ELR (cell line): ENCODE results near the gene AFAP1L2.
"Not testable (repeated sequence)": the region's sequence is repeated elsewhere in the genome, so short reads cannot be mapped to it uniquely, and the experiment has no call there.

Source experiments
- DNase-seq: peaks from one replicate; pipeline ENCODE4 v3.0.0-alpha.2; 2015; ENCODE audit warnings: low read depth

Gene AFAP1L2

DNA sequence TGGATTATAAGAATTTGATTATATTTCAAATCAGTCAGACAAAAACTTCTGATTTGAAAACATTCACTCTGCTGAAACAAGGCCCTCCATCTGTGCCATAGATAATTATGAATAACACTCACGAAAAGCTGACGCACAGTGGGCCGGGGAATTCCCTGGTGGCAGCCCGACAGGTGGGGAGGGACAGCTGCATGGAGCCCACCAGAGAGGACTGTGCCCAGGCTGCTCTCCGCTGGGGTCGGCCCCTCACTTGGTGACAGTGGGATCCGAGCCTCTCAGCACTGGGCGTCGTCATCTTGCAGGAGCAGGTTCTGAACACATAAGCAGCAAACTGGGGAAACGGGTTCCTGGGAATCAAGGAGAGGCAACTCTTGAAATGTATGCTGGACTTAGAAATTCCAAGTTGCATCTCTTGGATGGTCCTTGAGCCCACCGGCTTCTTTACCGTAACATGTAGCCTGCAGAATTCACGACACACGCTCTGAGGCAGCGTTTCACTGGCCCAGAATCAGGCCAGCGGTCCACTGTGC lies 41.4 kb downstream of the AFAP1L2 start:
- DNase-seq = no peak

DNA sequence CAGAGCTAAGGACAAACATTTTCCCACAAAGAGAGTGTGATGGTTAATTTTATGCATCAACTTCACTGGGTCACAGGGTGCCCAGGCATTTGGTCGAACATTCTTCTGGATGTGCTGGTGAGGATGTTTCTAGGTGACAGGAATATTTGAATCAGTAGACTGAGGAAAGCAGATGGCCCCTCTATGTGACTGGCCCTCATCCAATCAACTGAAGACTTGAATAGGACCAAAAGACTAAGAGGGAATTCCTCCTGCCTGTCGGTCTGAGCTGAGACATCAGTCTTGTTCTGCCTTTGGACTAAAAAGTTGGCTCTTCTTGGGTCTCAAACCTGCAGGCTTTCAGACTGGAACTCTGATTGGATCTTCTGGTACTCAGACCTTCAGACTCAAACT lies 44.4 kb downstream of the AFAP1L2 start:
- DNase-seq = no peak

DNA sequence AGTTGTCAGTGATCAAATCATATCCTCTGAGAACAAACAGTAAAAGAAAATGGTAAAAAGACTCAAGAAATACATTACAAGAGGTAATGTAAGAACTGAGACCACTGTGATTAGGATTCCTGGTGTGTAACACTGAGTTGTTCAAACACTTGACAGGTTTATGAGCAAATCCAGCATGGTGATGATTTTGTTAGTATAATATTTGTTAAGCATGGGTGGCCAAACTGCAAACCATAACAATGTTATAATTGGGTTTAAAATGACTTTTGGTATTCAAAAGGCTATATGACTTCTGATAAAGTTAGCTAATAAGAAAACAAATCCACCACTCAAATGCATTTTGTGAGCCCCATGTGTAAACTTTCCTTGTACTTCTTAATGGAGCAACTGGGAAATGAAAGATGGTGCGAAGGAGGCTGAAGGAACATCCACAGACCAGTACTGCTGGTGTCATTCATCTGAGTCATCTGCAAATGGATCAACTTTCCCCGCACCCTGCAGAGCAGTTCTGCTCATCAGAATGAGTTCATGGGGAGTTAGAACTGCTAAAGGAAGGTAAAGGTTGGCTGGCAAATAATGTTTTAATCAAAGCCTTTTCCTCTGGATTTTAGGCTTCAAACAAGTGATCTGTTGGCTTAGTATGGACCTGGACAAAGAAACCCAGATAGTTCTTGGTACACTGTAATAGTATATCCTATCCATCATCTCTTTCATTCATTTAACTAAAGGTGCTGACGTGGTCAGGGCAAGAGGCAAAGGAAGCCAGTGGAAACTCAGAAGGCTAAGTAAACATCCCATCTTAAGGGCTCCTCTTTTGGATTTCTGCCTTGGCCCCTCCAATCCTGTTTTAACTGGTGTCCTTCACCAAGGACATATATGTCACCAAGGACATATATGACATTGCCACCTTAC lies 45.0 kb downstream of the AFAP1L2 start:
- DNase-seq = peak; percentile 22

DNA sequence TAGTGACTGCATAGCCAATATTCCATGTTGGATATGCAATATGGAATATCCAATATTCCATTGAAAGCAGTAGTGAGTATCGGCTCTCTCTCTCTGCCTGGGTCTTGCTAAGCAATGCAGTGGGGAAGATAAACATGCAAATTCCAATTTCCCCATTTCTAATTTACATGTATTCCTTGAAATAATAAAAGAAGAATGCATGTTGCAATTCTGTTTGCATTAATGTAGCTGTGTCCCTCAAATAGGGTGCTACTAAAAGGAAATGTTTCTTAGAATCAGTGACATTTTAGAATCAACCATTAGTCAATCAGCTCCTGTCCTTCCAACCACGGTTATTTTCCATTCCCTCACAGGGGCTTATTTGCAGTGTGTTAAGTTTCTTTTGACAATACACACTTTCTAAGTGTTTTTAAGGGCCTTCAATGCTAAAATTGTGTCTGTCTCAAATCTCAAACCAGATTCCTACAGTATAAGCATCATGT lies 46.7 kb downstream of the AFAP1L2 start:
- DNase-seq = no peak

DNA sequence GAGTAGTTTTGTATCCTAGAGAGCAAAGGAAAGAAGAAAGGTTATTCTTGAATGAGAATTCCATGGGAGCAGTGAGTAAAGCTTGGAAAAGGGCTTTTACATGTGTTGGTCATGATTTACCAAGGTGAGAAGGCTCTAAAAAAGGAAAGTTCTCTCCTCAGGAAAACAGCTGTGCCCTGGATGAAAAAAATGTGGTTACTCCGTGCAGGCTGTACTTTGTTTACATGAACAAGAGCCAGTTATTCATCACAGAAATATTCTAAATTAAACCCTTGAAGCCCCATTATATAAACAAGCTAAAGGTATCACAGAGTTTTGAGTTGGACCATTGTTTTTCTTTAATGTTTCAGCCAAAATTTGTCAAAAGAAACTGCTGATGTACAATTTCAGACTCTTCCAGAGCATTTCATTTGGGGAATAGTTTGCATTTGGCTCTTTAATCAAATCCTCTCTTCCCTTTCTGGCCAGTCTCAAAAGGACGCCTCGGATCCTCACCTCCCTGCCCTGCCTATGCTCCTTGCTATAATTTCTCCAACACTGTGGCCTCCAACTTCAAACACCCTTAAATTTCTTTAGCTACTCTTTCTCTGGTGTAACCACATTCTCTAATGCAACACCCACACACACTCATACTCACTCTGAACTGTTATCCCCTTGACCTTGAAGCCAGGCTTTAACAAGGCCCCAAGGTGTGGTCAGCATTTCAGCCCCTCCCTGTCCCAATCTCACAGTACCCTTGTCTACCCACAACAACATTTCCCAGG lies 47.4 kb downstream of the AFAP1L2 start:
- DNase-seq = peak; percentile 65

DNA sequence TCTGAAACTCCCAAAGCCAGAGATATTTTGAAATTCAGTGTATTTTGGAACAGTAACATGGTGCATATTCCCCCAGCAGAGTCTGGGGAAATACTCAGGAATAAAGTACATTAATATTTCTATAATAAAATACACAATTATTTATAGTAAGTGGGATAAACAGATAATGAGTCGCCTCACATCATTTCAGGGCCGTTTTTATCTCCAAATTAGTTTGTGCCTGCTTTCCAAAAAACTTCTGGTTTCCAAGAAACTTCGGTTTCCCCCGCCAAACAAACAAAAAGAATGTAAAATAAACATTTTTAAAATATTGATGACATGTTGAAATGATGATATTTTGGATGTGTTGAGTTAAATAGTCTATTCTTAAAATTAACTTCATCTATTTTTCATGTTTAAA lies 48.2 kb downstream of the AFAP1L2 start:
- DNase-seq = no peak

DNA sequence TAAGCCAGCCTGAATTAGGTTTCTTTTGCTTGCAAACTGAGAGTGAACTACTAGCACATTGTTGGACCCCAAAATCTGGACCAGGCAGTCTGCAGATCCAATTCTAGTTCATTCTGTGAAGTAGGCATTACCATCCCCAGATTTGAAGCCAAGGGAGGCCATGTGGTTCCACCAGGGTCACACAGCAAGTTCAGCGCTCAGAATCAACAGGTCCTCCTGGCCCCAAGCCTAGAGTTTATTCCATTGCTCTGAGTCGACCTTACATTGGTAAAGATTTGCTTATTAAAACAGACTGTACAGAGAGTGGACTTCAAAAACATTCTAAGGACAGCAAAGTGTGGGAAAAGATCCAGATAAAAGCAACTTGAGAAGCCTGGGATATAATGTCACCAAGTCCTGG lies 50.9 kb downstream of the AFAP1L2 start:
- DNase-seq = no peak

DNA sequence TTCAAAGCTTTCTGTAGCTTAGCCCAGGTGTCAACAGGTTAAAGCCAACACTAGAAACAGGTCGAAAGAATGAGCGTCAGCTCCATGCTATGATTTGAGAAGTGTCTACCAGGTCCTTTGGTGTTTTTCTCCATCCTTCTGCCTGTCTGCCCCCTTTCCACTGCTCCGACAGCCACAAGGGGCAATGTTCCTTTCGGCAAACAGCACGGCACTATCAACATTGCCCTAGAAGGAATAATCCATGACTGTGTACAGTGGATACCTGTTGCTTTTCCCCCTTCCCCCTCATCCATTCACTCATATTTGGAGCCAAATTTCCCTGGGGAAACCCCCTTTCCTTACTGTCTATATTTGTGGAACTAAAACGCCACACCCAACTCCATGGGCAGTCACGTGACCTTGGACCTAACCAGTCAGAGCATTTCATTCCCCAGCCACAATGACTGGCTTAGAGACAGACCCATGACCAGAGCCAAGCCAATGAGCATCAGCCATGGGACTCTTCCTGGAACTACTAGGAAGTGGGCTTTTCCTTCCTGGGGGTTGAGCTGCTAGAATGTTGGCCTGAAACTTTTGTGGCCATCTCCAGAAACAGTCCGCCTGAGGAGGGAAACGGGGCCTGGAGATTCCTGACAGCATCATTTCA lies 51.5 kb downstream of the AFAP1L2 start:
- no peak for DNase-seq

DNA sequence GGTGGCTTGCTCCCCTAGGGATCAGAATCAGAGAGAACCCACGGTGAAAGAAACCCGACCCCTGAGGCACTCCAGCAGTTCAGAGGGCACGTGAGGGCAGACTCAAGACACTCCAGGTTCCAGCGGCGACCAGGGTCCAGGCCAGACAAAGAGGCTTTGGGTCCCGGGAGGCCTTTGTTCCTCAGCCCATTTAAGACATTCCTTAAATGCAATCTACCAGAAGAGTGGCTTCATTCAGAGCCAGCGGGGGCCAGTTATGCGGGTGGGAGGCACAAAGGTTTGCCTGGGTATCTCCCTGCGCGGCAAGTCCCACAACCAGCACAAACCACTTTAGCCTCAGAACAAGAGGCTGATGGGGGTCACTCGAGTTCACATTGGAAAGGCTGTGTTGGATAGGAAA lies 53.6 kb downstream of the AFAP1L2 start:
- no peak for DNase-seq

DNA sequence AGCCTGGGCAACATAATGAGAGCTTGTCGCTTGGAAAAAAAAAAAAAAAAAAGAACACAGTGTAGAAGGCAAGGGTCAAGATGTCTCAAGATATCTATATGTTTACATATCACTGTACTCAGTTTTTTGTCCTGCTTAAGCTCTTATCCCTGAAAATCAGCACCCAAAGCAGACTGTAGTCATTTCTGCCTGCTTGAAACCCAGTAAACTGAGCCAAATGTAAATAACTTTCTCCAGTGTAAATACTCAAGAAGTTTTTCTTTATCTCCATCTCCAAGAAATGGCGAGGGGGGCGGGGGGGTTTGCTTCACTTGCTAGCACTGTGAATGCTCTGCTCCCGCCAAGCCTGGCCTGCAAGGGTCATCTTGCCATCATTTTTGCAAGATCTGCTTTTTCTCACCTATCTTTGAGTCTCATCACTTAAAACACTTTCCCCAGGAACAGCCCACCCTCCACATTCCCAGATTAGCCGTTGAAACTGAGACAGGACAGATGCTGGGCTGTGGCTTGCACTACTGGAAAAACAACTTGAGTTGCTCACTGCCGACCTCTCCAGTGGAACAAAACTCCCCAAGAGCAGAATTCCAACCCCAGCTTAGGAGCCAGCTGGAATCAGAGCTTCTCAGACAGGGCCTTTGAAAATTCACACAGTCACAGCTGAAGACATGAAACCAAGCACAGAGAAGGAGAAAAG lies 54.6 kb downstream of the AFAP1L2 start:
- no peak for DNase-seq

DNA sequence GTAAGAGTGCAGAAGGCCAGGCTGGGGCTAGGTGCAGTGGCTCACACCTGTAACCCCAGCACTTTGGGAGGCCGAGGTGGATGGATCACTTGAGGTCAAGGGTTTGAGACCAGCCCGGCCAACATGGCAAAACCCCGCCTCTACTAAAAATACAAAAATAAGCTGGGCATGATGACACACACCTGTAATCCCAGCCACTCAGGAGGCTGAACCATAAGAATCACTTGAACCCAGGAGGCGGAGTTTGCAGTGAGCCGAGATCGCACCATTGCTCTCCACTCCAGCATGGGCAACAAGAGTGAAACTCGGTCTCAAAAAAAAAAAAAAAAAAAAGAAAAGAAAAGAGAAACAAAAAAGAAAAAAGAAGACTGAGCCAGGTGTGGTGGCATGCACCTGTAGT lies 55.2 kb downstream of the AFAP1L2 start:
- DNase-seq = not testable (repeated sequence)

DNA sequence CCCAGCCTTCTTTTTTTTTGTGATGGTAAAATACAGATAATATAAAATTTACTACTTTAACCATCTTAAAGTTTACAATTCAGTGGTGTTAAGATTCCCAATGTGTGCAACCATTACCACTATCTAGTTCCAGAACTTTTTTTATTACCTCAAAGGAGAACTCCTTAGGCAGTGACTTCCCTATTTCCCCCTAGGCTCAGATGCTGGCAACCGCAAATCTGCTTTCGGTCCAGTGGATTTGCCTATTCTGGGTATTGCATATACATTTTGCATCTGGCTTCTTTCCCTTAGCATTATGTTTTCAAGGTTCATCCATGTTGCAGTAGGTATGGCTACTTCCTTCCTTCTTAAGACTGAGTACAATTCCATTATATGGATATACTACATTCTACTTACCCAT lies 56.5 kb downstream of the AFAP1L2 start:
- no peak for DNase-seq

DNA sequence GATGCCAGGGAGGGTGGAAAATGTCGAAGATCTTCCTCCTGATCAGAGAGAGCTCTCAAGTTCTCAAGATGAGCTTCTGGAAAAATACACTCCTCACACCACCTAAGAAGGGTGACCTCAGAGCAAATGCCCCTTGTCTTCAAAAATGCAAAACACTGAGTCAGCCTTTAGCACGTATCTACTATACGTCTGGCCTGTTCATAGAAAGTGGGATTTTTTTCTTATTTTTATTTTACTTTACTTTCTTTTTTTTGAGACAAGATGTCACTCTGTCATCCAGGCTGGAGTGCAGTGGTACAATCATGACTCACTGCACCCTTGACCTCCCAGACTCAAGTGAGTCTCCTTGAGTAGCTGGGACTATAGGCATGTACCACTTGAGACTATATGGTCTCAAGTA lies 57.1 kb downstream of the AFAP1L2 start:
- DNase-seq = no peak

DNA sequence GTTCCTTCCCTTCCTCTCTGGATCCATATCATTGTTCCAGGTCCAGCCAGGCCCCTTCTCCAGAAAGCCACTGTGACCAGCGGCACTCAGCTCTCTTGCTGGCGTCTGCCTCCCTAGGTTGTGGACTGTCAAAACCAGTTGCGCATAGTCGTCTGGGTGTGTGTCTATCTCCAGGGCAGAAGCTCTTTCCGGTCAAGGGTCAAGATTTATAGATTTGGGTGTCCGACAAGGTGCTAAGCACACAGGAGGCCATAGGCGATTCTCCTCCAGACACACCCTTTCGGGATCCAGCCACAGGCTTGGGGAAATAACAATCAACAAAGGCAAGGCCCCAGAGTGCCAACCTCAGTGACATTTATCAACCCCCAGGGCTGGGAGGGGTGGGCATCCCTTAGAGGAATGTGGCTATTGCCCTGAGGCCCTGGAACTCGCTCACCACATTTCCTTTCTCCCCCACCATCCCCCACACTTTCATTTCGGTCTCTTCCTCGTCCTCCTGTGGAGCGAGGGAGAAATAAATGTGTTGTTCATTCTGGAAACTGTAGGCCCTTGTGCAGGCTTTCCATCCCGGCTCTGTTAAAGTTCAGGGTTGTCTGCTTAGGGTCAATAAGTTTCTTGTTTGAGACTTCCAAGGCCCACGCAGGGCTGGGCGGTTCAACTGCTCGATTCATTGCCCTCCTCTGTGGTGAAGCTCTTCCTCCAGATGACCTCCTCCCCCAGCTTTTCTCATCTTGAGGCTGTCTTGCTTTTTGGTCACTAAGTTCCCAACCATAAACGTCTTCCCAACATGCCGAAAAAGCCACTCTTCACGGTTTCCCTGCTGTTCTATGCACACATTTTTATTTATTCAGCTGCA lies 57.9 kb downstream of the AFAP1L2 start:
- DNase-seq = no peak

DNA sequence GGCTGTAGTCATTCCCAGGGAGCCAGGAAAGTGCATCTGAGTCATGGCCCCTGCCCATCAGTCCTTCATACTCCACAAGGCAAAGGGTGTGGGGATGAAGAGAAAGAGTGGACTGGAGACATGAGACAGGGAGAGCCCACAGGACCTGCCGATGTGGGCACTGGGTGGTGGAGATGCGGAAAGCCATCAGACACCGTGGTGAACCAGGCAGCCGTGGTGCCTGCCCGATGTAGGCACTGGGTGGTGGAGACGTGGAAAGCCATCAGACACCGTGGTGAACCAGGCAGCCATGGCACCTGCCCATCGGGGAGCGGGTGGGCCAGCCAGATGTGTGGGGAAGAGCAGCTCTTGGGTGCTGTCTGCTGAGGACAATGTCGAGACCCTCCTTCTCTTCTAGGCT lies 58.6 kb downstream of the AFAP1L2 start:
- DNase-seq = no peak

DNA sequence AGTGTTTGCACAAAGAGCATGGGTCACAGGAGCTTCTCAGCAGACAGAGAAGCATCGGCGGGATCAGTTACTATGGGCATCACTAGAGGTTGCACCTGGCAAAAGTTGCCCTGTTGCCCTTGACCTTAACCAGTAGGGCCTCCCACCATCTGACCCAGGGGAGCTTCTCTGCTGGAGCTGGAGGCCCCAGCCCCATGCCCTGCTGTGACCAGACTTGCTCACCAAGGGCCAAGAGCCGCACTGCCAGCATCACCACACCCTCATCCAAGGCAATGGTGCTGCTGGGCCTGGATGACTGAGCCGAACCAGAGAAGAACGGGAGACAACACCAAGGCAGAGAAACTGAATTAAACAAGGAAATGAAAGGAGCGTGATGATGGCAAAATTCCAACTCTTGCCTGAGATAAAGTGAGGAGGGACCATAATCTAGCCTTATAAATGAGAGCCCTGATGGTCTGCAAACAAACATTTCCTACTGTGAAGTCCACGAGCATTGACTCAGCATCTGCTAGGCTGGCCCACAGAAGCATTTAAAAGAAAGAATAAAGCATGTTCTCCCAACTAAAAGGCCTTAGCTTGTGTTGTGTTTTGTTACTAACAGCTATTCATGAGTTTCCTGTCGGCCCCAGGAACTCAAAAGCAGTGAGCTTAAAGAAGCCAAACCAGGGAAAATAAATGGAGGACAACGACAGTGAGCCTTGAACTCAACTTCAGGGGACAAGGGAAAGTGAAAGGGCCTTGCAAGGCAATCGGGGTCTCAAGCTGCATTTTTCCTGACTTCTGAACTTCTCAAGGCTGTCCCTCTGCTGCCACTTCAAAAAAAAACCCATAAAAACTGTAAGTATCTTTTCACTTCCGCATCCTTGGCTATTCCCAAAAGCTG lies 60.4 kb downstream of the AFAP1L2 start:
- DNase-seq = no peak

DNA sequence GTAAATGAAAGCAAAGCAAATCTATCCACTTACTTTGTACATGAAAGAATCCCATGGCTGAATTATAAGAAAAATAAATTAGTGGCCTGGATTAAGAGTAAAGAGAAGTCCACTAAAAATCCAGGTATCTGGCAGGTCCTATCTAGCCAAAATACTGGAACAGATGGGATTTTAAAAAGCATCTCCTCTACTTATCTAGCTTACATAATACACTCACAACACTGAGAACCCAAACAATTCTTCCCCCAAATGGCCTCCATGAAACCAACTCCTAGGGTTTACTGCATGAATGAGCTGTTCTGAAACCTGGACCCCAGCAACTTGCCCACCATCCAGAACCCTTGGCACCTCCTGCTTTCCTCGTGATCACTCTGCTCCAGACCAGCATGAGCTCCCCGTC lies 61.3 kb downstream of the AFAP1L2 start:
- DNase-seq = no peak

DNA sequence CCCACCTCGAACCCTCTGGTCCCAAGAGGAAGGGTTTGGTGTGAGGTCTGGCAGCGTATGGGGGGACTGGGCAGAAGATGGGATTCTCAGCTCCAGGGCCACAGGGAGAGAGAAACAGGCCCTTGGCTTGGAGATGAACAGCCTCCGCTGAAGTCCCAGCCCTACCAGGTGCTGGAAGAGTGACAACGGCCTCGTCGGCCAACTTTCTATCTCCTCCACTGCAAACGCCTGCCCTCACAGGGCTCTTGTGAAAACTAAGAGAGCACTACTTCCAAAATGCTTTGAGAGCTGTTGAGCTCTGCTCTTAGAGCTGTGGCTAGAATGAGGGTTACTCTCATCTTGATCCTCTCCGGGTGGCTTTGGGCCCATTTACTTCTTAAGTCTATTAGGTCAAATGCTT lies 63.5 kb downstream of the AFAP1L2 start:
- DNase-seq = no peak

DNA sequence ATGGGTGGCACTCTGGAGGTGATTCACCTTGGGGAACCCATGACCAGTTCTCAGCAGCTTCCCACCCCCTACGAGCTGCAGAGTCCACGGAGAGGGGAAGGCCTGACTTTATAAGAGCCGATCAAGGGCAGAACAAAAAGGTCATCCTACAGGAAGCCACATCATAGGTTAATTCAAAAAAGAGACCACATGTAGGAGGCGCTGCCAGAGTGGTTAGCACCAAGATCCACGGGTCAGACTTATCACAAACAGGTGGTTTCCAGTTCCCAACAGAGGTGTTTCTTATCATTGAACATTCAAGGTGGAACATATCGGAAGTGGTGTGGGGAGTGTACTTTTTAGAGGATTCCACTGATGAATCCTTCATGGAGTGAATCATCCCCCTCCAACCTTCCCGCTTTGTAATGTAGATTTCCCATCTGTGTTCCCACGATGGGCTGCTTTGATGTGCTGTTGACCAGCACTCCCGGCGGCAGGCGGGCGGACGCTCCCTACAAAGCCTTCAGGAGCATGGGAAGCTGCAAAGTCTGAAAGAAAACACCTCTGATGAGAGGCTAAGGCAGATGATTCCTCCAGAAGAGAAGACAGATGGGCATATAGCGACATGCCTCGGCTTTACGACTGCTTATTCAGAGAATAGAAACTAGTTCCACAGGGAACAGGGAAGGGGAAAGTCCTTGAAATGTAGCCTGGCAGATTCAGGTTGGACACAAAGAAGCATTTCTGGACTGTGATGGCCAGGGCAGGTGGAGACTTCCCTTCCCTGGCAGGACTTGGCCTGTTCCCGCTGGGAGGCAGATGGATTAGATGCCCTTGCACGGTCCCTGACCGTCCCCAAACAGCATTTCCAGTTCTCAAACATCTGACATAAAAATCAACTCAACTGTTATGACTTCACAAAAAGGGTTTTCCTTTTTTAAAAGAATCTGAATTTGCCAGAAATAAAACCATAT lies 66.5 kb downstream of the AFAP1L2 start:
- no peak for DNase-seq
